HepG2 (cell line): ENCODE results near the gene CHST10. TPM values are rescaled to one million over a fixed set of nuclear protein-coding genes. Genes with fewer than 3 reads are reported as not detected.

Experiments used
- ATAC-seq: fragments of 200-7000 bp; cut with Tn5 transposase; 3 replicates; pipeline ENCODE4 v1.9.1; 2020; ENCODE audit warnings: mild to moderate bottlenecking, moderate library complexity
- BruUV-seq: library from RNA; stranded (reverse); fragments of 400-500 nt; replicated peaks from 2 replicates; lab custom pipeline; 2021; lab: Mats Ljungman, UMichigan
- CTCF ChIA-PET: fragments of 300-600 bp; formaldehyde crosslinking; extraction: SDS; loops from one replicate; lab custom pipeline; 2021; ENCODE audit warnings: low total read pairs, inconsistent platforms, low intra/inter-chr PET ratio; lab: Yijun Ruan, JAX
- POLR2A ChIA-PET: fragments of 350-600 bp; sonication (Branson Sonifier 250); formaldehyde crosslinking; loops from one replicate; lab custom pipeline; 2020; ENCODE audit warnings: antibody characterized with exemption, inconsistent platforms; lab: Yijun Ruan, JAX
- DNase-seq: peaks from one replicate; pipeline ENCODE4 v3.0.0-alpha.2; 2015; ENCODE audit warnings: low spot score
- FAIRE-seq: peaks from 3 replicates; lab custom pipeline; 2011; peaks lifted over from hg19 to GRCh38; lab: Jason Lieb, UNC
- H2AFZ ChIP-seq: one replicate; pipeline ENCODE4 v1.6.1; 2011; ENCODE audit warnings: low read length, inconsistent platforms
- H3K27ac ChIP-seq: fragments of 300-600 bp; 3 replicates; pipeline ENCODE4 v1.8.0; 2011; ENCODE audit warnings: mixed run types, mild to moderate bottlenecking, mixed read lengths, low read length, inconsistent platforms; ENCODE audit not compliant: insufficient read depth; ENCODE audit errors: extremely low read length
- H3K27me3 ChIP-seq, 2 experiments: fragments of 200-600 bp in 1 of 2; 2 replicates in 1 of 2; 3 replicates in 1 of 2; pipeline versions ENCODE4 v1.6.0 to v1.8.0; 2011; ENCODE audit warnings: low read length in 2 of 2, mild to moderate bottlenecking in 2 of 2, moderate library complexity in 2 of 2, inconsistent platforms in 1 of 2; ENCODE audit not compliant: insufficient read depth in 2 of 2, control insufficient read depth in 1 of 2
- H3K36me3 ChIP-seq, 2 experiments: fragments of 200-600 bp in 1 of 2; replicated peaks in 1 of 2; 2 replicates in 1 of 2; 3 replicates in 1 of 2; pipeline versions ENCODE4 v1.5.1 to v1.8.0; 2011; ENCODE audit warnings: low read length in 2 of 2, inconsistent platforms in 1 of 2; ENCODE audit not compliant: insufficient read depth in 2 of 2, control insufficient read depth in 1 of 2
- H3K4me1 ChIP-seq: 2 replicates; pipeline ENCODE4 v1.5.1; 2012; ENCODE audit warnings: low read length, inconsistent platforms; ENCODE audit not compliant: insufficient read depth
- H3K4me2 ChIP-seq: 2 replicates; pipeline ENCODE4 v1.6.0; 2011; ENCODE audit warnings: low read depth, low read length, inconsistent platforms
- H3K4me3 ChIP-seq, 3 experiments: fragments of 200-600 bp in 1 of 3; sonication (generic), shearing (Covaris generic) in 1 of 3; replicated peaks in 1 of 3; 2 replicates each; pipeline ENCODE4 v1.5.1; 2011 to 2016; ENCODE audit warnings: low read length in 3 of 3, inconsistent platforms in 2 of 3, low read depth in 2 of 3, mild to moderate bottlenecking in 2 of 3, control low read depth in 1 of 3, mixed read lengths in 1 of 3; ENCODE audit not compliant: insufficient read depth in 1 of 3
- H3K79me2 ChIP-seq: one replicate; pipeline ENCODE4 v1.6.1; 2011; ENCODE audit warnings: low read length, inconsistent platforms; ENCODE audit not compliant: insufficient read depth
- H3K9ac ChIP-seq: 2 replicates; pipeline ENCODE4 v1.6.0; 2011; ENCODE audit warnings: mild to moderate bottlenecking, low read depth, low read length, inconsistent platforms; ENCODE audit not compliant: insufficient read depth
- H3K9me3 ChIP-seq: 2 replicates; pipeline ENCODE4 v1.5.1; 2012; ENCODE audit warnings: mild to moderate bottlenecking, low read length
- H4K20me1 ChIP-seq: 2 replicates; pipeline ENCODE4 v1.6.0; 2011; ENCODE audit warnings: inconsistent platforms, mild to moderate bottlenecking, low read length, moderate library complexity; ENCODE audit not compliant: insufficient read depth
- BRCA1 ChIP-seq: sonication (generic); formaldehyde crosslinking; IDR thresholded peaks from 2 replicates; pipeline ENCODE4 v1.4.0; 2020; ENCODE audit warnings: missing genetic modification reagents
- FOXK2 ChIP-seq: fragments of 450-650 bp; IDR thresholded peaks from 2 replicates; pipeline ENCODE4 v1.6.1; 2016
- MLX ChIP-seq: IDR thresholded peaks from 2 replicates; pipeline ENCODE4 v1.6.1; 2016
- MTERF4 ChIP-seq: sonication (generic); formaldehyde crosslinking; IDR thresholded peaks from 2 replicates; pipeline ENCODE4 v1.8.0; 2023; ENCODE audit warnings: mild to moderate bottlenecking, missing genetic modification reagents
- NFRKB ChIP-seq: fragments of 450-650 bp; IDR thresholded peaks from 2 replicates; pipeline ENCODE4 v1.6.1; 2017
- PHF21A ChIP-seq: sonication (generic); formaldehyde crosslinking; IDR thresholded peaks from 2 replicates; pipeline ENCODE4 v1.5.0; 2020; ENCODE audit warnings: mild to moderate bottlenecking, missing genetic modification reagents
- POGK ChIP-seq: sonication (generic); formaldehyde crosslinking; conservative IDR thresholded peaks from 2 replicates; pipeline ENCODE4 v1.8.0; 2022; ENCODE audit warnings: mild to moderate bottlenecking, moderate library complexity, missing genetic modification reagents
- TRIM24 ChIP-seq: sonication (generic); formaldehyde crosslinking; IDR thresholded peaks from 2 replicates; pipeline ENCODE4 v1.8.0; 2022; ENCODE audit warnings: mild to moderate bottlenecking, missing genetic modification reagents
- ZFP91 ChIP-seq: sonication (generic); formaldehyde crosslinking; IDR thresholded peaks from 2 replicates; pipeline ENCODE4 v1.9.0; 2022; ENCODE audit warnings: missing genetic modification reagents, mild to moderate bottlenecking, borderline replicate concordance
- ZNF557 ChIP-seq: sonication (generic); formaldehyde crosslinking; IDR thresholded peaks from 2 replicates; pipeline ENCODE4 v1.4.0; 2020; ENCODE audit warnings: missing genetic modification reagents
- ZNF775 ChIP-seq: sonication (generic); formaldehyde crosslinking; IDR thresholded peaks from 2 replicates; pipeline ENCODE4 v1.4.0; 2020; ENCODE audit warnings: missing genetic modification reagents, mild to moderate bottlenecking, moderate library complexity, borderline replicate concordance
- ZNF883 ChIP-seq: sonication (generic); formaldehyde crosslinking; IDR thresholded peaks from 2 replicates; pipeline ENCODE4 v1.5.1; 2020; ENCODE audit warnings: mild to moderate bottlenecking, missing genetic modification reagents; ENCODE audit errors: not compliant biosample characterization
- WGBS: methylation state at CpG from one replicate; pipeline ENCODE4 v1.1.6; 2017; ENCODE audit warnings: low lambda C conversion rate; 5-methylcytosine and 5-hydroxymethylcytosine counted together
- in situ Hi-C: cut with HindIII; loops from 2 replicates; pipeline ENCODE4 v1.10.0; 2017; ENCODE audit warnings: low pct_unique_long_range_greater_than_20kb; ENCODE audit not compliant: extremely low pct_ligation_motif_present
- intact Hi-C: fragments of 100-400 bp; cut with micrococcal nuclease; formaldehyde crosslinking; loops from one replicate; pipeline ENCODE4 v1.10.0; 2022; ENCODE audit not compliant: unreplicated experiment
- polyA plus RNA-seq, 8 experiments: library from polyadenylated mRNA; depleted of rRNA in 3 of 8; stranded (reverse) in 7 of 8; unstranded in 1 of 8; fragments of >200 nt; fragmentation: Illumina TruSeq in 4 of 8; extraction: Trizol in 4 of 8; gene quantifications; 2 replicates each; pipeline versions ENCODE4 v1.2.1 to v1.2.3, GENCODE V29; 2011 to 2016; ENCODE audit warnings: low read depth in 4 of 8, missing spikeins in 1 of 8, mixed read lengths in 1 of 8; ENCODE audit not compliant: insufficient read depth in 1 of 8
- total RNA-seq, 5 experiments: library from RNA; depleted of rRNA; stranded (reverse); fragments of >200 nt; fragmentation: Illumina TruSeq; extraction: Trizol; gene quantifications; 2 replicates each; pipeline ENCODE4 v1.2.3, GENCODE V29; 2016; ENCODE audit warnings: low read depth in 1 of 5

Gene CHST10
- total and polyA plus RNA-seq, 2 of the 13 experiments (the other 11 are each of a cell fraction or from before 2014, with no cell fraction given) = 10.5 to 14.2 TPM

- Histone ChIP-seq H3K36me3 (no peaks in the 10 kb centered on the region), H2AFZ (no peak overlapping the region), H4K20me1 (no peaks in the 10 kb centered on the region), H3K79me2 (no peaks in the 10 kb centered on the region), H3K9me3 (no peaks in the 10 kb centered on the region), H3K27ac (no peak overlapping the region), H3K4me2 (no peak overlapping the region), H3K4me3 (no peak overlapping the region), H3K27me3 (peaks cover 0 to 5% of the 10 kb centered on the region in 2 experiments; a peak in 1 of 5 replicates), H3K4me1 (no peaks in the 10 kb centered on the region), H3K9ac (no peak overlapping the region)
- 56% methylated on average over 12 of the region's 18 CpGs for WGBS
- DNase-seq (no peak), ATAC-seq (peak; percentile 19; the same call in 1 of the 3 replicates), FAIRE-seq (no peak)
- no TSS peak for BruUV-seq
- TF ChIP-seq MLX (CRISPR knock-in tag) (no peak), ZFP91 (CRISPR knock-in tag) (no peak), FOXK2 (no peak), ZNF557 (CRISPR knock-in tag) (no peak), POGK (CRISPR knock-in tag) (no peak), PHF21A (CRISPR knock-in tag) (no peak), ZNF775 (CRISPR knock-in tag) (no peak), ZNF883 (CRISPR knock-in tag) (no peak), BRCA1 (CRISPR knock-in tag) (no peak), MTERF4 (CRISPR knock-in tag) (no peak), NFRKB (no peak), TRIM24 (CRISPR knock-in tag) (no peak)
- in situ Hi-C loops = no loop called here
- CTCF ChIA-PET = no interaction called here
- POLR2A ChIA-PET = no interaction called here
- intact Hi-C loops = no loop called here
Observed at GRCh38 chr2:100426384-100426720, 8.9 kb upstream of the CHST10 start.
